Fibroblast of peridontal ligament (primary cell): ENCODE measurements around the gene PIM3.
"Not testable (repeated sequence)": the region's sequence is repeated elsewhere in the genome, so short reads cannot be mapped to it uniquely, and the experiment has no call there.

ENCODE experiments used
- DNase-seq: peaks from one replicate; pipeline ENCODE4 v3.0.0-alpha.2; 2010; ENCODE audit errors: extremely low read depth

Gene PIM3

GRCh38 chr22:49943405-49943765 is 17.2 kb upstream of the PIM3 start:
- DNase-seq: no peak

DNA sequence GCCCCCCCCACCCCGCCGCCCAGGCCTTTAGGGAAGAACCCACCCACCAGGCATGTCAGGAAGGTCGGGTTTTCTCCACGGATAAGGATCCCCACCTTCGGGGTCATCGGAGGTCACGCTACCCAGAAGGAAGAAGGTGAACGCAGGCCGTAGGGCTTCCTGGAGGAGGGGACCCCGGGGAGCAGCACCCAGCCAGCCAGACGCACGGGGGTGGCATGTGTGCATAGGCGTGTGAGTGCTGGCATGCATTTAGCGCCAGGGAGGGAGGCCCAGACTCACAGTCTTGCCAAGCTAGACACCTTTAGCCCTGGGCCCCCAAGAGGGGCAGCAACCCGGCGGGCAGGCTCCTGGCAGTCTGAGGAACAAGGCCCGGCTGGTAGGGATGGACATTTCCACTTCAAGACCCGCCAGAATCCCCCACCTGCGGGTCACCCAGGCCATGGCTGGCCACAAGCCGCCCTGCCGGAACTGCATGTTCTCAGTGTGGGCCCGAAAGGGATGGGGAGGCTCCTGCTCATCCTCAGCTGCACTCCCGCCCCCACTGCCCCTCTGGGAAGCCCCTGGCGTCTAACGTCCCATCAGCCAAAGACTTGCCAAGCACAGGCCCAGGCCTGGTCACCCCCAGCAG is 16.7 kb upstream of the PIM3 start:
- DNase-seq: no peak

- DNase-seq: no peak
Observed at GRCh38 chr22:49944399-49944891, 16.1 kb upstream of the PIM3 start.

- not testable (repeated sequence) for DNase-seq
Observed at GRCh38 chr22:49945042-49945794, 15.4 kb upstream of the PIM3 start.

GRCh38 chr22:49946612-49947295 is 13.8 kb upstream of the PIM3 start:
- no peak for DNase-seq

- DNase-seq: no peak
Observed at GRCh38 chr22:49947296-49947622, 13.3 kb upstream of the PIM3 start.

DNA sequence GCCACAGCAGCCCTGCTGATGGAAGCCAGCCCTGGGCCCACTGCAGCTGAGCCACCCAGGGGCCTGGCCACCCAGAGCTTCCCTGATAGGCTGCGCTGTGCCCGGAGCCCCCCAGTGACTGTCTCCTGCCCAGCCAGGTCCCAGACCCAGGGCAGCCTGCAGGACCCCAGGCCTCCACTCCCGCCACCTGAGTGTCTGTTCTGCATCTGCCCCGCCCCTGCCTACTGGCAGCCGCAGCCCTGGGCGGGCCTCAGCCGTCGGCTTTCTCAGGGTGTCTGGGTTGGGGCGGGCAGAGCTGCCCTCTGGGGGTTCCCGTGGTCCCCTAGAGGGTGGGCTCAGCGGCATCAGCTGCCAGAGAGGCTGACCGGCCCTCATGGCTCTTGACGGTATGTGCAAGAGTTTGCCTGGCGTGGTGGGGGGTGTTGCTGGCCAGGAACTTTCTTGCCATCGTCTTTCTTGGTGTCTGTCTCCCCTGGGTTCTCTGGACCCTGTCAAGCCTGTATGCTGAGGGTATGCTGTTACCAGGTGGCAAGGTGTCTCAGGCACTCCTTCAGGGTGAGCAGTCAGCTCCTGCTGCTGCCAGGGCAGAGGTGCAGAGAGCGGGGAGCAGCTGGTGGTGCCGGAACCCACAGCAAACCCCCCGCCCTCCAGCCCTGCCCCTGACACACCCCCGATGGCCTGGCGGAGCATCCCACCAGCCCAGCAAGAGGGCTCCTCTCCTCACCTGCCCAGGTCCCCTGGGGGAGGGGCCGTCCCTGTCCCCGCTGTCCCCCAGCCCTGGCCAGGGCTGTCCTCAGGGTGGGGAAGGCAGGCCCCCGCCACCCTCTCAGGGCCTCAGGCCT is 12.2 kb upstream of the PIM3 start:
- DNase-seq: no peak

- no peak for DNase-seq
Observed at GRCh38 chr22:49948958-49949913, 11.3 kb upstream of the PIM3 start.

DNA sequence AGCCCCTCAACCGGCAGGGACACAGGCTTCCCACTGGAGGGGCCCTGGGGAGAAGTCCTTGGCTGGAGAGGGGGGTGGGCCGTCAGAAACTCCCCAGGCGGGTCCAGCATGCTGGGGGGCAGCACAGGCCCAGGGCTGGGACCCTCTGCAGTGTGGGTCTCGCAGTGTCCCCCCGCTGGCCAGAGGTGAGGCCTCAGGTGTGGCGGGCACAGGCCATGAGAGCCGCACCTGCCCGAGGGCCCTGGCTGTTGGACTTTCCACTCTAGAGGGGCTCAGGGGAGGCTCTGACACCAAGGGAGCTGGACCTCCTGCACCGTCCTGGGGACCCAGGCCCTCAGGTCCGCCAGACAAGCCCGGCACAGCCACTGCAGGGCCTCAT is 10.7 kb upstream of the PIM3 start:
- no peak for DNase-seq

- DNase-seq: no peak
Observed at GRCh38 chr22:49950396-49950994, 10.1 kb upstream of the PIM3 start.

DNA sequence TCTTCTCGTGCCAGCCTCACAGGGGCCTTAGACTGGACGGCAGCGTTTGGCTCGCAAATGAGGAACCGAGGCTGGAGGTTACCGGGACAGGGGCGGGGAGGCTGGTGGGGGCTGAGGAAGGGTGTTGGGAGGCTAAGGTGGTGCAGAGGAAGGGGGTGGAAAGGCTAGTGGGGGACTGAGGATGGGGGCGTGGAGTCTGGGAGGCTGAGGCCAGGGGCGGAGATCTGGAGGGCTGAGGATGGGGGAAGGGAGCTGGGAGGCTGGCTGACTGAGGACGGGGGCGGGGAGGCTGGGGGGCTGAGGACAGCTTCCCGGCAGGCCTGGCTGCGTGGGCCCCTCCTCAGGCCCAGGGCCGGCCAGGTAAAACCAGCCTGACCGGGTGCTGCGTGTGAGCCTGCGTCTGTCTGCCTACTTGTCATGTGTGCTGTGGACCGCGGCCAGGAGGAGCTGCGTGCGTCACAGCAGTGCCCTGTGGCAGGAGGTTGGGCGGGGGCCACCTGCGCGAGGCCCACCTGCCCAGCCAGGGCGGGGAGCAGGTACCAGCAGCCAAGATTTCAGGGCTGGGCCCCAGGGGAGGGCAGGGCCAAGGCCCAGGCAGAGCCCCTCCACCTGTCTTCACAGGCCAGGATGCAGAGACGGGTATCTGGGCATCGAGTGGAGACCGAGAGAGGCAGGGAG is 9.4 kb upstream of the PIM3 start:
- no peak for DNase-seq

- DNase-seq: no peak
Observed at GRCh38 chr22:49951678-49951985, 8.9 kb upstream of the PIM3 start.

DNA sequence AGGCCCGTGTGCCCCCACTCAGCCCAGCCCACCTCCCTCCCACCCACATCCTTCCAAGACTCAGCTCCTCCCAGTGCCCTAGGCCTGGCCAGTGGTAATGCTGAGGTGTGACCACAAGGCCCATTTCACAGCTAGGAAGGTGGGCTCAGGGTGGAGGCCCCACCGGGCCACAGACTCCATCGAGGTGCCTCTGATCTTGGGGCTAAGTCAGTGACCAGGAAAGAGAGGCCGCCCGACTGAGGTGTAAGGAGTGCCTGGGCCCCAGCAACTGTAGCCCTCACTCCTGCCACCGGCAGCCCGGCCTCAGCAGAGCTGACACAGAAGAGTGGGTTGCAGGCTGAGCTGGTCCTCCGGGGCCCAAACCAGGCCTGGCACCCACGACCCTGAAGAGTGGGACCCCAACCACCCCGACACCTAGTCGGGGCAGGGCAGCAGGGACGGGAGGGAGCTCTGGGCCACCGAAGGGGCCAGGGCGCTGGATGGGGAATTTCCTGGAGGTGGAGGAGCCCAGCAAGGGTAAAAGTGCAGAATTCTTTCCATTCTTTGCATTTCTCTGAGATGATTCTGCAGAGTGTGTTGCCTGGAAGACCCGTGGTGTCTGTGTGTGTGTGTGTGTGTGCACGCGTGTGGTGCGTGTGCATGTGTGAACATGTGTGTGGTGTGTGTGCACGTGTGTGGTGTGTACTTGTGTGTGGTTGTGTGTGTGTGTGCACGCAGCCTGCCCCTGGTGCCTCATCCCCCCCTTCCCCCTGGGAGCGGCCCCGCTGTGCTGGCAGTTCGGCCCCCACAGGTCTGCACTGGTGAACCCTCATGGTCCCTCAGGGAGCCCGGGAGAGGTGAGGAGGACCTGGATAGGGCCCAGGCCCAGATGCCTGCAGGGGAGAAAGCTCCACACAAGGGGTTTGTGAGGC is 8.3 kb upstream of the PIM3 start:
- peak; percentile 54 for DNase-seq

- no peak for DNase-seq
Observed at GRCh38 chr22:49953027-49953679, 7.4 kb upstream of the PIM3 start.

DNA sequence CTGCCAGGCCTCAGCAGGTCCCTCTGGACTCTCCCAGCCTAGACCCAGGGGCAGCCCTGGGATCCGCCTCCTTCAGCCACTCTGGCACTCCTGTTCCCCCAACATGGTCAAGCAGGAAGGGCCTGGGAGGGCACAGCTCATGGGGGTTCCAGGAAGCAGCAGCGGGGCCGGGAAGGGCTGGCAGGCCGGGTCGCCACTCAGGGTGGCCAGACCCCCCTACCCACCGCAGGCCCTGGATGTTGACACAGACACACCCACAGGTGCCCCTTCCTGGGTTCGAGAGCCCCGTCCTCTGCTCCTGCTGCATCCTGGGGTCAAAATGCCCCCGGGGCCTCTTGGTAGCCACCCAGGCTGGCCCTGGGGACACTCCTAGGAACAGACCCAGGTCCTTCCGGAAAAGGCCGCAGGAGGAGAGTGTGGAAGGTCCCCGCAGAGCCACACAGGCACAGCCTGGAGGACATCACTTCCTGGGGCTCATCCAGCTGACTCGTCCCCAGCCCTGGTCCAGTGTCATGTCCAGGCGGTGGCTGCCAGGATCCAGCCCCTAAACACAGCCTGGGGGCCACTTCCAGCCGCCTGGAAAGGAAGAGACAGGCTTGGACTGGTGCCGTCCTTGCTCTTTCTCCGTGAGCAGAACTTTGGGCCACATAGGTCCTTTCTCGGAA is 6.8 kb upstream of the PIM3 start:
- DNase-seq: no peak

DNA sequence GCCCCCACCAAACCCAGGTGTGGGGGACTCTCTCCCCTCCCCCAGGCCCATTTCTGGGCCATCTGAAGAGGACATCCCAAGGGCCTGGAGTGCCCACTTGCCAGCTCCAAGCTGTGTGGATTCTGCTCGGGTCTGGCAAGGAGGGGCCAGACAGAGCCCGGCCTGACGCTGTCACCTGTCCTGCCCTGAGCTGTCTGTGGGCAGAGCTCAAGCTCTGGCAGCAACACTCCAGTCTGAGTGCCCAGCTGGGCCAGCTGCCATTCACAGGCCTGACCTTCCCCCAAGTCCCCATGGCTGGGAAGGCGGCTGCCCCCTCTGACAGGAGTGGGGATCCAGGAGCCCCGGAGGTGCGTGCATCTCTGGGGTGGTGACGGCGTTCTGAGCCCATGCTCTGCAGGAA is 6.2 kb upstream of the PIM3 start:
- DNase-seq: no peak

DNA sequence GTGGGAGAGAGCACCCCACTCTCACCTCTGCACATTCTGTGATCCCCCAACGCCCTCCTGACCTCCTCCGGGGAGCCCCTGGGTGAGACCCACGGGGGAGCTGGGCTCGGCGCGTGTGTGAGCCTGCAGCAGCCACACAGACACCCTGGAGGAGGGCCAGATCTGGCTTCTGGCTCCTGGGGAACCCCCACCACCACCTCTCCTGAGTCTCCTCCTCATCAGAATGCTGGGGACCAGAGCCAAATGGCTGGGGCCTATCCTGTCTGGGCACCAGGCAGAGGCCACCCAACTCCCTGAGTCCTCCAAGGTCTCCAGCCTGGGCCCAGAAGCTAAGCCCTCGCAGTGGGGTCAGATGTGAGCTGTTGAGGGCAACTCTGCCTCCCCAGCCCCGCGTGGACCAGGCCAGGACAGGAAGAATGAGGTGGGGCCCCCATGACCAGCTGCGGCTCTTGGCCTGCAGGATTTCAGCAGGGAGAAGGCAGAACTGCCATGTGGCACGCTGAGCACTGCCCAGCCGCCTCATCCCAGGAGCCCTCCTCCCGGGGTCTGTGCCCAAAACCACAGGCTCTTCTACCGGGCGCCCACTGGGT is 5.5 kb upstream of the PIM3 start:
- no peak for DNase-seq
